ENCODE data around the gene CLCNKA.

CLCNKA gene

GRCh38 chr1:16067933-16068332 lies 46.1 kb downstream of the CLCNKA start:
- TF ChIP-seq REST (IDR thresholded peaks at IDR 0.05; ENCODE audit: insufficient read depth in 1 of 2, low read depth in 2 of 2, low read length in 2 of 2) (no peak), SIN3A (IDR thresholded peaks at IDR 0.05; ENCODE audit: borderline replicate concordance, insufficient read depth, low read length) (no peak), FOXP2 (optimal IDR thresholded peaks at IDR 0.05; ENCODE audit: borderline replicate concordance, extremely low read depth, extremely low read length, insufficient read depth) (no peak), POLR2AphosphoS5 (IDR thresholded peaks at IDR 0.05; ENCODE audit: low read depth, low read length) (no peak), TAF1 (IDR thresholded peaks at IDR 0.05; ENCODE audit: borderline replicate concordance, insufficient read depth, low read length) (no peak)

GRCh38 chr1:16068356-16069270 lies 46.8 kb downstream of the CLCNKA start:
- TF ChIP-seq TAF1 (IDR thresholded peaks at IDR 0.05; ENCODE audit: borderline replicate concordance, insufficient read depth, low read length): no peak
- no peak for TF ChIP-seq POLR2AphosphoS5 (IDR thresholded peaks at IDR 0.05; ENCODE audit: low read depth, low read length)
- no peak for TF ChIP-seq REST (IDR thresholded peaks at IDR 0.05; ENCODE audit: insufficient read depth in 1 of 2, low read depth in 2 of 2, low read length in 2 of 2)
- TF ChIP-seq FOXP2 (optimal IDR thresholded peaks at IDR 0.05; ENCODE audit: borderline replicate concordance, extremely low read depth, extremely low read length, insufficient read depth): no peak
- no peak for TF ChIP-seq SIN3A (IDR thresholded peaks at IDR 0.05; ENCODE audit: borderline replicate concordance, insufficient read depth, low read length)

- TF ChIP-seq TAF1 (IDR thresholded peaks at IDR 0.05; ENCODE audit: borderline replicate concordance, insufficient read depth, low read length) (no peak), FOXP2 (optimal IDR thresholded peaks at IDR 0.05; ENCODE audit: borderline replicate concordance, extremely low read depth, extremely low read length, insufficient read depth) (no peak), SIN3A (IDR thresholded peaks at IDR 0.05; ENCODE audit: borderline replicate concordance, insufficient read depth, low read length) (no peak), POLR2AphosphoS5 (IDR thresholded peaks at IDR 0.05; ENCODE audit: low read depth, low read length) (no peak), REST (IDR thresholded peaks at IDR 0.05; ENCODE audit: insufficient read depth in 1 of 2, low read depth in 2 of 2, low read length in 2 of 2) (no peak)
Measured at GRCh38 chr1:16070640-16071355, 49.0 kb downstream of the CLCNKA start.

GRCh38 chr1:16071614-16072013 lies 49.8 kb downstream of the CLCNKA start:
- no peak for TF ChIP-seq FOXP2 (optimal IDR thresholded peaks at IDR 0.05; ENCODE audit: borderline replicate concordance, extremely low read depth, extremely low read length, insufficient read depth)
- TF ChIP-seq REST (IDR thresholded peaks at IDR 0.05; ENCODE audit: insufficient read depth in 1 of 2, low read depth in 2 of 2, low read length in 2 of 2): no peak
- TF ChIP-seq TAF1 (IDR thresholded peaks at IDR 0.05; ENCODE audit: borderline replicate concordance, insufficient read depth, low read length): no peak
- no peak for TF ChIP-seq POLR2AphosphoS5 (IDR thresholded peaks at IDR 0.05; ENCODE audit: low read depth, low read length)
- TF ChIP-seq SIN3A (IDR thresholded peaks at IDR 0.05; ENCODE audit: borderline replicate concordance, insufficient read depth, low read length): no peak
